A549 treated with DMSO at 1 μM for 4 hours (cell line): Measurements from ENCODE around the gene VMAC. TPM values are rescaled to one million over a fixed set of nuclear protein-coding genes. Genes with fewer than 3 reads are reported as not detected.

Source experiments
- total RNA-seq: library from RNA; stranded (reverse); fragments of 200-300 nt; extraction: Qiagen RNA extraction; gene quantifications from 5 replicates; pipeline ENCODE4 v1.2.3, GENCODE V29; 2022; ENCODE audit warnings: low read depth

VMAC gene
- total RNA-seq, result 0.36 to 0.94 TPM (median 0.60 TPM) in 5 replicates

GRCh38 chr19:5904352-5905113 is at the start of gene VMAC:
Gene VMAC (plus strand): TSS chr19:5904872. CDS start chr19:5904891, 19 bp downstream.

DNA sequence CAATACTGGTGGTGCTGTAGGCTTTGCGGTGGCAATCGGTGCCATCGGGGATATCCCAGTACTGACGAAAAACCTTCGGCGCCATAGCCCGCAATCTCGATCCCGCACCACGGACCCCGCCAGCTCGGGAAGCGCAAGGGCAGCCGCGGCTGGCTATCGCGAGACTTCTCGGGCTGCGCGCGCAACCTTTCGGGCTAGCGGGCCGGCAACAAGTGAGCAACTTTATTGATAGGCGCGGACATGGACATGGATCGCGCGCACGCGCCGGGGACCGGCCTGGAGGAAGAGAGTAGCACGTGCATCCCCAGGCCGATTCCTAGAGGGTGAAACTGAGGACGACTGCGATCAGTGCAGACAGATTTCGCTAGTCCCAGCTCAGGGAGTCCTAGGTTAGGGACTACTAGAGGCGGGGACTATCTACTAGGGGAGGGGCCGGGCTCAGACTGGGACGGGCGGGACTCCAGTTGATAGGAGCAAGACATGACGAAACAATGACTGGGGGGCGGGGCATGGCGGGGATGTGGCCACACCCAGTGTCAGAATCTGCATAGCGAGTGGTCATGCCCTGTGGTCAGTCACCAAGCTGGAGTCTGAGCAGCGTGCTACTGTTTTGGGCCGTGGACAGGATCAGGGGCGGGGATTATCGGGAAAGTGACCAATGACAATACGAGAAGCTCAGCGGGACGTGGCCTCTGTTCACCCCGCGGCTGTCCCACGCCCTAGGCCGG is 884 bp upstream of the VMAC start, which contains the start of gene NDUFA11:
NDUFA11 (minus strand) TSS at position 167 of the 728 bp plus-strand sequence; CDS start at position 85, 82 bp downstream.

DNA sequence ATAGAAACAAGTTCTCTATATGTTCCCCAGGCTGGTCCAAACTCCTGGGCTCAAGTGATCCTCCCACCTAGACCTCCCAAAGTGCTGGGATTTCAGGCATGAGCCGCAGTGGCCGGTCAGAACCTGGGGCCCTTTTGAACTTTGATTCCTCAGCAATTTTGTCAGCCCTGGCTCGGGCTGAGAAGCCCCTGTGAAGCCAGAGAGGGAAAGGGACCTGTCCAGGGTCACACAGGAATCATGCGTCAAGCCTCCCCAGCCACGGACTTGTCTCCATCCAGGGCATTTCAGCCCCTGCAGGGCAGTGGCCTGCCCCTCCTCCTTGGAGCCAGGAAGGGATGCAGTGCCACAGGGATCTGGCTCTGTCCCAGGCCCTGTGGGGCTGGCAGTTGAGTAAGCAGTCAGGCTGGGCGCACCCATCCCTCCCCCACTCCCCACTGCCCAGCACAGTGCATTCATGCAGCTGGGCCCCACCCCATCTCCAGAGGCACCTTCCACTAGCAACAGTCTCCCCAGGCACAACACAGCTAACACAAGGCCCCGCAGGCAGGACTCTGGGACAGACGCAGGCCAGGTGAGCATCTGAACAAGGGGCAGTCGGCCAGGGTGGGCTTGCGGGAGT is 9.2 kb downstream of the VMAC start, which contains the start of gene CAPS:
CAPS (plus strand) TSS at position 516 of the 619 bp plus-strand sequence. CDS start 153 bp downstream, outside the sequence.

Other genes starting within 250 kb of the VMAC start
- gene MICOS13, start 224.4 kb upstream of the VMAC start, total RNA-seq, result 47.2 to 69.6 TPM (median 61.4 TPM) in 5 replicates
- gene HSD11B1L, start 223.8 kb upstream of the VMAC start, total RNA-seq, result 3.4 to 5.3 TPM (median 3.9 TPM) in 5 replicates
- 726 to 796 TPM (median 738 TPM) in 5 replicates for gene RPL36, start 214.6 kb upstream of the VMAC start, total RNA-seq
- gene LONP1, start 184.7 kb upstream of the VMAC start, total RNA-seq, result 52.8 to 65.6 TPM (median 60.4 TPM) in 5 replicates
- gene CATSPERD, start 184.2 kb upstream of the VMAC start, total RNA-seq, result not detected in 5 replicates
- gene PRR22, start 120.1 kb upstream of the VMAC start, total RNA-seq, result 2.1 to 3.2 TPM (median 2.6 TPM) in 5 replicates
- 27.4 to 33.9 TPM (median 30.2 TPM) in 5 replicates for gene DUS3L, start 113.7 kb upstream of the VMAC start, total RNA-seq
- gene NRTN, start 99.8 kb upstream of the VMAC start, total RNA-seq, result 0.46 to 0.94 TPM (median 0.64 TPM) in 5 replicates
- gene FUT6, start 65.2 kb upstream of the VMAC start, total RNA-seq, result not detected in 5 replicates
- gene FUT3, start 53.4 kb upstream of the VMAC start, total RNA-seq, result 0.07 to 0.14 TPM in 2 of 5 replicates, not detected in the others
- gene FUT5, start 34.3 kb upstream of the VMAC start, total RNA-seq, result 0.11 TPM in 1 of 5 replicates, not detected in the others
- gene NDUFA11, start 1.1 kb upstream of the VMAC start, total RNA-seq, result 248 to 285 TPM (median 265 TPM) in 5 replicates
- gene CAPS, start 9.4 kb downstream of the VMAC start, total RNA-seq, result 0.64 to 1.3 TPM (median 1.0 TPM) in 5 replicates
- gene RANBP3, start 73.3 kb downstream of the VMAC start, total RNA-seq, result 43.6 to 48.7 TPM (median 46.9 TPM) in 5 replicates
- 5.1 to 9.5 TPM (median 6.2 TPM) in 5 replicates for gene RFX2, start 205.6 kb downstream of the VMAC start, total RNA-seq
- gene ACSBG2, start 230.8 kb downstream of the VMAC start, total RNA-seq, result not detected in 5 replicates